Stimulated activated naive CD8-positive, alpha-beta T cell treated with anti-CD3 and anti-CD28 coated beads, Interleukin-15, Interleukin-2, amounts not matched to agents 100 U/mL and 50 U/mL, for 24 hours (primary cell): ENCODE results near the gene COBL.

ENCODE experiments used
- ATAC-seq: fragments of 150-1000 bp; cut with Tn5 transposase; one replicate; pipeline ENCODE4 v1.10.0; 2021
- DNase-seq: peaks from one replicate; pipeline ENCODE4 v3.0.0; 2021

The COBL gene

DNA sequence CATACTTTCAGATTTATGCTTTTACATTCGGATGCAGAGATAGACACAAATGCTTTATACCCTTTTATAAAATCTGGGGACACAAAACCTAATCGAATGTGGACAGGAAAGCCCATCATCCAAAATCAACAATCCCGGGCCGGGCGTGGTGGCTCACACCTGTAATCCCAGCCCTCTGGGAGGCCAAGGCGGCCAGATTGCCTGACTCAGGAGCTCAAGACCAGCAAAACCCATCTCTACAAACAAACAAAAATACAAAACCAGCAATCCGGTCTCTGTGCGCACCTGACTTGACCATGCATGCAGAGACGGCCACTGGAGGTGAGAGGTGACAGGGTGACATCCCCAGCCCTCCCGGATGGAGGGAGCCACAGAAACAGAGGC, 13.5 kb downstream of the COBL start:
- no peak for DNase-seq
- no peak for ATAC-seq

DNA sequence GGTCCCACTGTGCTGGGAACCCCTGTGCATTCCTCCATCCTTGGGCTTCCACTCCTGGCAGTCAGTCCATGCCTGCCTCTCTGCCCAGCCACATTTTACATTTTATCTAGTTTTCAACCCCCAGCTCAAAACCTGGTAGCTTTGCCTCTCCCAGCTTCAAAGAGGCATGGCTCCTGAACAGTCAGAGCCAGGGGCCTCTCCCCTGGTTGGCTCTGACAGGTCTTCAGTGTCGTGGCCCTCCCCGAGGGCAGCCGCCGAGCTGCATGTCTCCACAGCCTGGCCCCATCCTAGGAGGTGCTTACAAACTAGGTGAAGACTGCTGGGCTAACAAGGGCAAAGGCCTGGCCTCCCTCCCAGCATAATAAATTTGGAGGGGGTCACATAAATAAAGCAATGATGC, 14.8 kb downstream of the COBL start:
- ATAC-seq (no peak), DNase-seq (no peak)

GRCh38 chr7:51300762-51301674, 15.6 kb downstream of the COBL start:
- ATAC-seq, result no peak
- DNase-seq, result no peak

- no peak for ATAC-seq
- no peak for DNase-seq
Measured at GRCh38 chr7:51299391-51300133, 17.0 kb downstream of the COBL start.

DNA sequence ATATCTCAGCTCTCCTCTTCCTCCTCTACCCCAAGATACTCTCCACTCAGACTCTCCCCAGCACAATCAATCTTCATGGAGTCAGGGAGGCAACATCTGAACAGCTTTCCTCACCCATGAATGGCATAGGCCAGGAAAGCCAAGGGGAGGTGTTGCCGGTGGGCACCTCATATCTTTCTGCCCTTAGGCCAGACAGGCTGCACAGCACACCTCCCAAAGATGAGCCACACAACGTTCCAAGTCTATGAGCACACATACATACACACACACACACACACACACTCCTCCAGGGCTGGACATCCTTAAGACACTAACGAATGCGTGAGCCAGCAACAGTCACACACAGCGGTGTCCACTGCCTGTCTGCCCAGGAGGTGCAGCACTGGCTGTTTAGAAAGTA, 17.7 kb downstream of the COBL start:
- DNase-seq (no peak), ATAC-seq (no peak)

GRCh38 chr7:51297986-51298385, 18.6 kb downstream of the COBL start:
- no peak for ATAC-seq
- DNase-seq, result no peak

GRCh38 chr7:51295440-51296245, 21.0 kb downstream of the COBL start:
- ATAC-seq (no peak), DNase-seq (no peak)

- ATAC-seq, result no peak
- DNase-seq, result no peak
Measured at GRCh38 chr7:51292596-51292995, 24.0 kb downstream of the COBL start.

- DNase-seq (no peak), ATAC-seq (no peak)
Measured at GRCh38 chr7:51290702-51291540, 25.7 kb downstream of the COBL start.

GRCh38 chr7:51290304-51290637, 26.3 kb downstream of the COBL start:
- DNase-seq (no peak), ATAC-seq (no peak)

DNA sequence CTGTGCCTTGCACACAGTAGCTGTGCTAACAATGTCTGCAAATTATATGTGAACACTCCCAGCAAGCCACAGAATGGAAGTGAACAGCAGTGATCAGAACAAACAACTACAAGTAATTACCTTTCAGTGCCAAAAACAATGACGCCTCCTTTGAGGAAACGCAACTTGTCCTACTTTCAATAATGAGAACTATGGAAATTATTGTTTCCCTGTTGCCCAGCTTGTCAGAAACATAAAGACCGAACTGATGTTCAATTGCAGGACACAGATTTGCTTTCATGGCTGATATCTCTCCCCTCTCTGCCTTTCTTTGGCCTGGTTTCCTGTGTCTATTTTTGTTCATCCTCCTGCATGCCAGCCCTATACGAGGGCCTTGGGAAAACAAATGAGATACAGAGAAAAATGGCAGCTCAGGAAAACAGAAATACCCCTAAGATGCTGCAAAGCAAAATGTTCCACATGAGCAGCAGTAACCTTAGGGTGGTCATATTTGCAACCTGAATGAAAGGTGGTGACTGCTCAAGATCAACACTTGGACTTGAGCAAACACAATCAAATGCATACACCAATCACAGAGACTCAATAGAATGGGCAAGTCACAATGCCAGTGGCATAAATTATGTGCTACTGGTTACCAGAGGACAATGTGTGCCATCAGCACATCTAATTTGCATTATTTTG, 26.8 kb downstream of the COBL start:
- DNase-seq (no peak), ATAC-seq (no peak)

DNA sequence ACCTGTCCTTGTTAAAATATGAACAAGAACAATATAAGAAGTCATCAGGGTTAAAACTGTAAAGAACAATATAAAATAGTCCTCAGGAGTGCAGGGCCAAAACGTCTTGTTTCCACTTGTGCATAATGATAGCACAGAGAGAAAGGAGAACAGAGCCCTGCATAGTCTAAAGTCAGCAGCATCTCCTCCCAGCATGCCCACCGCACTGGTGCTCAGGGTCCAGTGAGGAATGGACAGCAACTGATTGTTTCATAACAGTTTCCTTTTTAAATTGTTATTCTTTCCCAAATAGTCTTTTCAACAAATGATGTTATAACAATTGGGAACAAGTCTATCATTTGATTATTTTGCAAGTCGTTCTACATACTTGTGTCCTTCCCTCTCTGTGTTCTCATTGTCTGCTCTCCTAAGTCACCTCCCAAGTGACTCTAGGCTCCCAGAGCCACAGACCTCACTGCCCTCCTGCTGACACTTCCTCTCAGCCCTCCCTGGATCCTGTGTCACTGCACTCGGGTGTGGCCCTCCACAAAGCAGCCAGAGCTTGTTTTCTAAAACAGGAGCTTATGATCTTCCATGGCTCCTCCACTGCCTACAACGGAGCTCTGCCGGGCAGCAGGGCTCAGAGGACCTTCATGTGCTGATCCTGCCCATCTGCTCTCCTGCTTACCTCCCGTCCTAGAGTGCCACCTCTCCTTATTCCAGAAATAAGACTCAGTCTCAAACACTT, 27.6 kb downstream of the COBL start:
- DNase-seq (no peak), ATAC-seq (peak; percentile 28)

GRCh38 chr7:51286401-51286800, 30.2 kb downstream of the COBL start:
- DNase-seq (no peak), ATAC-seq (no peak)

DNA sequence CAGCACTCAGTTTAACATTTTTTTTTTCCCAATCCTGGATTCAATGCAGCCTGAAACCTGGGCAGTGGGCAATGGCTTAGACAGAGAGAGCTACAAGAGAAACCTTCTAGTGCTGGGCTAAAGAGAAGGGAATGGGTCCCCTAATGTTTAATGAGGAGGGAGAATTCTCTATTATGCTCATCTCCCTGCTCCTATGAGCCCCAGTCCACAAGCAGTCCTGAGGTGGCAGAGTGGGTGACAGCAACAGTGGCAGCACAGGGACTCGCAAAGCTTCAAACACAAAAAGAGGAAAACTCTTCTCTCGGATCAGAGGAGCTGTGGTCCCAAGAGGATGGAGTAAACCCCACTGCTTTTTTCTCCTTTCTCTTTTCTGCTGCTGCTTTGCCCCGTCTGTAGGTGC, 36.5 kb downstream of the COBL start:
- no peak for DNase-seq
- no peak for ATAC-seq

DNA sequence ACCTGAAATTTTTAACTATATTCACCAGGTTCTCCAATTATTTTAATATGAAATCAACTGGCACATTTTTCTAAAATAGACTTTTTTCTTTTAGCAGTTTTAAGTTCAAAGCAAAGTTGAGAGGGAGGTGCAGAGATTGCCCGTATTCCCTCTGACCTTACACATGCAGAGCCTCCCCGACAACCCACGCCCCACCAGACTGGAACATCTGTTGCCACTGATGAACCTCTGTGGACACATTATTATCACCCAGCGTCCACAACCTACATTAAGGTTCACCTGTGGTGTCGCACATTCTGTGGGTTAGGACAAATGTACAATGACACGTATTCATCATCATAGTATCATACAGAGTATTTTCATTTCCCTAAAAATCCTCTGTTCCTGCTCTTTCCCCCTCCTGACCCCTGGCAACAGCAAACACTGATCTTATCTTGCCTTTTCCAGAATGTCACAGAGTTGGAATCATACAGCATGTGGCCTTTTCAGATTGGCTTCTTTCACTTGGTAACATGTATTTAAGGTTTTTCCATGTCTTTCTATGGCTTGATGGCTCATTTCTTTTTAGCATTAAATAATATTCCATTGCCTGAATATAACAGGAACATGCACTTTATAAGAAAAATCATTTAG, 37.1 kb downstream of the COBL start:
- no peak for ATAC-seq
- DNase-seq, result no peak

- no peak for ATAC-seq
- DNase-seq, result no peak
Measured at GRCh38 chr7:51278797-51279196, 37.8 kb downstream of the COBL start.

DNA sequence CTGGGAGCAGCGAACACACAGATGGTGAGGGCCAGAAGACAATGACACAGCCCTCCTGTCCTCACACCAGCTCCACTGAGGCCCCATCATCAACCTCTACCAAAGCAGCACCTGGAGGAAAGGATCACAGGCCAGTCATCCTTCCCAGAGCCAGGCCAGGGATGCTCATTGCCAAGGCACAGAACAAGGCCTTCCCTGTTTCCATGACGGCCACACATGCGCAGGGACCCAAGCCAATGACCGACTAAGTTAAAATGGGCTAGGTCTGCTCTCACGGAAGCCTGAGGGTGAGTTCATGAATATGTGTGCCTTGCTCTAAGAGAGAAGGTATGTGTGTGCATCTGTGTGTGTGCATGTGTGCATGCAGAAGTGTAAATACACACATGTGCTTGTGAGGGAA, 39.6 kb downstream of the COBL start:
- no peak for ATAC-seq
- DNase-seq, result no peak

GRCh38 chr7:51276091-51276605, 40.5 kb downstream of the COBL start:
- ATAC-seq (no peak), DNase-seq (no peak)

GRCh38 chr7:51275532-51275931, 41.1 kb downstream of the COBL start:
- no peak for DNase-seq
- ATAC-seq, result no peak

- no peak for DNase-seq
- ATAC-seq, result no peak
Measured at GRCh38 chr7:51274955-51275354, 41.7 kb downstream of the COBL start.
